Islet of Langerhans (tissue), 1 donor: ENCODE measurements around the gene ISL1.

Experiments
- FAIRE-seq: peaks from one replicate; lab custom pipeline; 2011; peaks lifted over from hg19 to GRCh38; lab: Jason Lieb, UNC

Gene ISL1

GRCh38 chr5:51386916-51387883, 4.0 kb downstream of the ISL1 start:
- no peak for FAIRE-seq

- FAIRE-seq: no peak
Measured at GRCh38 chr5:51387884-51388275, 4.6 kb downstream of the ISL1 start.

GRCh38 chr5:51388488-51389287, 5.4 kb downstream of the ISL1 start:
- FAIRE-seq: no peak

- FAIRE-seq: no peak
Measured at GRCh38 chr5:51389288-51389576, 6.0 kb downstream of the ISL1 start.

GRCh38 chr5:51389577-51390463, 6.6 kb downstream of the ISL1 start:
- FAIRE-seq: no peak

- no peak for FAIRE-seq
Measured at GRCh38 chr5:51391175-51391574, 7.9 kb downstream of the ISL1 start.

- no peak for FAIRE-seq
Measured at GRCh38 chr5:51392689-51393199, 9.5 kb downstream of the ISL1 start.

- FAIRE-seq: peak; percentile 13
Measured at GRCh38 chr5:51394609-51395008, 11.4 kb downstream of the ISL1 start.

GRCh38 chr5:51395245-51395644, 12.0 kb downstream of the ISL1 start:
- no peak for FAIRE-seq

- no peak for FAIRE-seq
Measured at GRCh38 chr5:51395666-51396356, 12.6 kb downstream of the ISL1 start.

- FAIRE-seq: no peak
Measured at GRCh38 chr5:51396797-51397196, 13.5 kb downstream of the ISL1 start.

- no peak for FAIRE-seq
Measured at GRCh38 chr5:51397996-51398395, 14.7 kb downstream of the ISL1 start.

- no peak for FAIRE-seq
Measured at GRCh38 chr5:51398875-51399642, 15.8 kb downstream of the ISL1 start.

GRCh38 chr5:51399643-51400006, 16.4 kb downstream of the ISL1 start:
- FAIRE-seq: no peak

- no peak for FAIRE-seq
Measured at GRCh38 chr5:51404255-51404654, 21.0 kb downstream of the ISL1 start.

- no peak for FAIRE-seq
Measured at GRCh38 chr5:51411921-51412325, 28.7 kb downstream of the ISL1 start.

GRCh38 chr5:51414516-51414915, 31.3 kb downstream of the ISL1 start:
- no peak for FAIRE-seq

- FAIRE-seq: no peak
Measured at GRCh38 chr5:51416149-51416548, 32.9 kb downstream of the ISL1 start.

- FAIRE-seq: no peak
Measured at GRCh38 chr5:51433052-51433710, 49.9 kb downstream of the ISL1 start.

- no peak for FAIRE-seq
Measured at GRCh38 chr5:51439232-51439631, 56.0 kb downstream of the ISL1 start.
